ENCODE data around the gene RBSN. TPM values are rescaled to one million over a fixed set of nuclear protein-coding genes. Genes with fewer than 3 reads are reported as not detected.

Gene RBSN
- total and polyA plus RNA-seq, 2 donors (not counting 1 experiment from before 2014, with no cell fraction given), result 7.1 to 32.6 TPM

DNA sequence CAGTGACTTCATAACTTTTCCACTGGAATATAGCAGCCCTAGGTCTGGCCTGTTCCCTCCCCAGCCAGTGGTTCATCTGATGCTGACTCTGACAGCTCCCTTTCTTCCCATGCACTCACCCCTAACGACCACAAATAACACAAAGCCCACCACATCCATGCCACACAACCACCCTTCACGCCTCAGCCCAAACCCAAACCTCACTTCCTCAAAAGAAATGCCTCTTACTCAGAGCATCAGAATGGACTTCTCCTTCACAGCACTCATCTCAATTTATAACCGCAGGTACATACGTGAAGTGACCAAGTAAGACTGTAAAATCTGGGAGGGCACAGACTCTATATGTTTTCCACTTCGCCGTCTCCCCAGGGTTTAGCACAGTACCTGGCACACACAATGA is 1.1 kb downstream of the RBSN start:
- Mint-ChIP-seq H3K9me3 (ENCODE audit: insufficient read depth) (no peaks in the 10 kb centered on the region), H3K4me1 (peaks cover 30% of the 10 kb centered on the region), H3K4me3 (peak overlapping the region; percentile 98), H3K27ac (peak overlapping the region; percentile 96), H3K27me3 (no peaks in the 10 kb centered on the region)
- Histone ChIP-seq H4K20me1 (ENCODE audit: control insufficient read depth, insufficient read depth, low read length, poor library complexity, severe bottlenecking) (peaks cover 22% of the 10 kb centered on the region), H3K27me3 (replicated peaks in 1 of 4; ENCODE audit: control extremely low read depth in 1 of 4, control insufficient read depth in 3 of 4, insufficient read depth in 4 of 4, low read length in 3 of 4) (peaks cover 0 to 8% (median 0%) of the 10 kb centered on the region in 4 experiments), H3K4me2 (replicated peaks; ENCODE audit: low read depth, low read length, poor library complexity, severe bottlenecking) (peak overlapping the region; percentile 90), H3K9ac (ENCODE audit: low read length) (peak overlapping the region; percentile 86), H3K9me3 (ENCODE audit: control extremely low read depth in 1 of 3, control insufficient read depth in 2 of 3, insufficient read depth in 1 of 3, low read length in 2 of 3) (no peaks in the 10 kb centered on the region), H3K36me3 (replicated peaks in 1 of 2; ENCODE audit: control extremely low read depth in 1 of 2, control insufficient read depth in 1 of 2, extremely low read depth in 1 of 2, insufficient read depth in 2 of 2, low read length in 1 of 2) (peaks cover 3 to 32% of the 10 kb centered on the region in 2 experiments), H3K4me1 (ENCODE audit: control insufficient read depth in 2 of 2, insufficient read depth in 2 of 2, low read length in 2 of 2) (peaks cover 13 to 23% of the 10 kb centered on the region in 2 donors), H3K79me2 (ENCODE audit: control insufficient read depth, insufficient read depth, low read length) (peaks cover 40% of the 10 kb centered on the region), H3K27ac (ENCODE audit: low read length in 2 of 2) (peak overlapping the region; percentile 91 to 97), H3K4me3 (ENCODE audit: control extremely low read depth in 1 of 5, extremely low read depth in 1 of 5, insufficient read depth in 1 of 5, low read depth in 2 of 5, low read length in 4 of 5) (peak overlapping the region; percentile 73 to 94 (median 82)), H2AFZ (ENCODE audit: insufficient read depth, low read depth, low read length, poor library complexity, severe bottlenecking) (peak overlapping the region; percentile 94)
- ChIA-PET CTCF (interaction anchor here (0.7 to 4.2 kb wide), 2 partner anchors 10 to 11 kb away, joined by 4 to 20 read pairs; no protein-coding TSS in a partner anchor), POLR2A (interaction anchor here (0.6 to 2.6 kb wide), 6 partner anchors 33 to 151 kb away, joined by 3 to 18 read pairs (median 5); partner anchors contain the start of genes CAPN7 and MRPS25)
- intact Hi-C loops (cut with micrococcal nuclease), result loop anchor here (5.0 kb wide), 2 partner anchors 171 to 459 kb away; no protein-coding TSS in a partner anchor
- peak; percentile 74 for DNase-seq
- ATAC-seq (ENCODE audit: low read depth), result peak; percentile 14
- no peak for TF ChIP-seq EZH2 (IDR thresholded peaks at IDR 0.05; ENCODE audit: borderline replicate concordance, insufficient read depth, low read depth, low read length, poor library complexity, severe bottlenecking)
- TF ChIP-seq, protein P1, sequence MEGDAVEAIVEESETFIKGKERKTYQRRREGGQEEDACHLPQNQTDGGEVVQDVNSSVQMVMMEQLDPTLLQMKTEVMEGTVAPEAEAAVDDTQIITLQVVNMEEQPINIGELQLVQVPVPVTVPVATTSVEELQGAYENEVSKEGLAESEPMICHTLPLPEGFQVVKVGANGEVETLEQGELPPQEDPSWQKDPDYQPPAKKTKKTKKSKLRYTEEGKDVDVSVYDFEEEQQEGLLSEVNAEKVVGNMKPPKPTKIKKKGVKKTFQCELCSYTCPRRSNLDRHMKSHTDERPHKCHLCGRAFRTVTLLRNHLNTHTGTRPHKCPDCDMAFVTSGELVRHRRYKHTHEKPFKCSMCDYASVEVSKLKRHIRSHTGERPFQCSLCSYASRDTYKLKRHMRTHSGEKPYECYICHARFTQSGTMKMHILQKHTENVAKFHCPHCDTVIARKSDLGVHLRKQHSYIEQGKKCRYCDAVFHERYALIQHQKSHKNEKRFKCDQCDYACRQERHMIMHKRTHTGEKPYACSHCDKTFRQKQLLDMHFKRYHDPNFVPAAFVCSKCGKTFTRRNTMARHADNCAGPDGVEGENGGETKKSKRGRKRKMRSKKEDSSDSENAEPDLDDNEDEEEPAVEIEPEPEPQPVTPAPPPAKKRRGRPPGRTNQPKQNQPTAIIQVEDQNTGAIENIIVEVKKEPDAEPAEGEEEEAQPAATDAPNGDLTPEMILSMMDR (IDR thresholded peaks at IDR 0.05), result no peak
- 18% methylated on average over 4 of the region's 6 CpGs for whole genome bisulfite sequencing (ENCODE audit: insufficient coverage)

GRCh38 chr3:15096046-15096445 is 2.9 kb downstream of the RBSN start:
- no peak overlapping the region for H3K9ac ChIP-seq (ENCODE audit: low read length)
- intact Hi-C loops (cut with micrococcal nuclease), result loop anchor here (5.0 kb wide), 2 partner anchors 169 to 461 kb away; no protein-coding TSS in a partner anchor
- H3K27me3 ChIP-seq (replicated peaks in 1 of 4; ENCODE audit: control extremely low read depth in 1 of 4, control insufficient read depth in 3 of 4, insufficient read depth in 4 of 4, low read length in 3 of 4), result no peaks in the 10 kb centered on the region
- DNase-seq (no peak), ATAC-seq (ENCODE audit: low read depth) (no peak)
- Mint-ChIP-seq H3K27me3 (no peaks in the 10 kb centered on the region), H3K4me1 (peaks cover 30% of the 10 kb centered on the region), H3K9me3 (ENCODE audit: insufficient read depth) (no peaks in the 10 kb centered on the region), H3K27ac (no peak overlapping the region), H3K4me3 (peak overlapping the region; percentile 37)
- CTCF ChIA-PET, result interaction anchor here (1.6 kb wide), 1 partner anchor 175 kb away, joined by 3 read pairs; no protein-coding TSS in a partner anchor
- H3K27ac ChIP-seq (ENCODE audit: low read length in 2 of 2), result no peak overlapping the region
- H3K36me3 ChIP-seq (replicated peaks in 1 of 2; ENCODE audit: control extremely low read depth in 1 of 2, control insufficient read depth in 1 of 2, extremely low read depth in 1 of 2, insufficient read depth in 2 of 2, low read length in 1 of 2), result peaks cover 3 to 37% of the 10 kb centered on the region in 2 experiments
- peaks cover 22% of the 10 kb centered on the region for H4K20me1 ChIP-seq (ENCODE audit: control insufficient read depth, insufficient read depth, low read length, poor library complexity, severe bottlenecking)
- H3K4me1 ChIP-seq (ENCODE audit: control insufficient read depth in 2 of 2, insufficient read depth in 2 of 2, low read length in 2 of 2), result peaks cover 13 to 23% of the 10 kb centered on the region in 2 donors
- 84% methylated on average over 3 of the region's 3 CpGs for WGBS (ENCODE audit: insufficient coverage)
- H3K79me2 ChIP-seq (ENCODE audit: control insufficient read depth, insufficient read depth, low read length), result peaks cover 40% of the 10 kb centered on the region
- H3K4me2 ChIP-seq (replicated peaks; ENCODE audit: low read depth, low read length, poor library complexity, severe bottlenecking), result no peak overlapping the region
- POLR2A ChIA-PET, result interaction anchor here (0.6 kb wide), 1 partner anchor 168 kb away, joined by 3 read pairs; no protein-coding TSS in a partner anchor
- H3K9me3 ChIP-seq (ENCODE audit: control extremely low read depth in 1 of 3, control insufficient read depth in 2 of 3, insufficient read depth in 1 of 3, low read length in 2 of 3), result no peaks in the 10 kb centered on the region
- TF ChIP-seq, protein P1 (IDR thresholded peaks at IDR 0.05), result no peak
- no peak for TF ChIP-seq EZH2 (IDR thresholded peaks at IDR 0.05; ENCODE audit: borderline replicate concordance, insufficient read depth, low read depth, low read length, poor library complexity, severe bottlenecking)
- H2AFZ ChIP-seq (ENCODE audit: insufficient read depth, low read depth, low read length, poor library complexity, severe bottlenecking), result no peak overlapping the region
- no peak overlapping the region for H3K4me3 ChIP-seq (ENCODE audit: control extremely low read depth in 1 of 5, extremely low read depth in 1 of 5, insufficient read depth in 1 of 5, low read depth in 2 of 5, low read length in 4 of 5)

All from B cell (primary cell).